ENCODE results near the gene PYY.

Gene PYY

GRCh38 chr17:43953746-43954145, at the start of gene PYY:
Gene PYY (minus strand): TSS chr17:43953940. CDS start chr17:43953483, 457 bp downstream.
- TF ChIP-seq EP300 (IDR thresholded peaks at IDR 0.05; ENCODE audit: borderline replicate concordance): no peak
- no peak for TF ChIP-seq FOXM1 (IDR thresholded peaks at IDR 0.05; ENCODE audit: borderline replicate concordance, low read depth)

- no peak for TF ChIP-seq YY1 (IDR thresholded peaks at IDR 0.05; ENCODE audit: low read depth)
Measured at GRCh38 chr17:44002141-44002848, 48.6 kb upstream of the PYY start.

- TF ChIP-seq TEAD4 (IDR thresholded peaks at IDR 0.05): no peak
- no peak for TF ChIP-seq EGR1 (IDR thresholded peaks at IDR 0.05)
- no peak for TF ChIP-seq CREB1 (IDR thresholded peaks at IDR 0.05; ENCODE audit: low read depth)
- no peak for TF ChIP-seq EP300 (IDR thresholded peaks at IDR 0.05; ENCODE audit: borderline replicate concordance)
- TF ChIP-seq RAD21 (IDR thresholded peaks at IDR 0.05; ENCODE audit: low read depth): no peak
- TF ChIP-seq ZBTB7A (IDR thresholded peaks at IDR 0.05; ENCODE audit: low read depth): no peak
- TF ChIP-seq, protein P1, sequence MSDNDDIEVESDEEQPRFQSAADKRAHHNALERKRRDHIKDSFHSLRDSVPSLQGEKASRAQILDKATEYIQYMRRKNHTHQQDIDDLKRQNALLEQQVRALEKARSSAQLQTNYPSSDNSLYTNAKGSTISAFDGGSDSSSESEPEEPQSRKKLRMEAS (IDR thresholded peaks at IDR 0.05): no peak
- no peak for TF ChIP-seq TCF12 (IDR thresholded peaks at IDR 0.05; ENCODE audit: low read depth)
- no peak for TF ChIP-seq NFIC (IDR thresholded peaks at IDR 0.05)
- no peak for TF ChIP-seq REST (IDR thresholded peaks at IDR 0.05; ENCODE audit: low read depth)
- TF ChIP-seq TAF1 (IDR thresholded peaks at IDR 0.05; ENCODE audit: low read depth): no peak
Measured at GRCh38 chr17:44001461-44001920, 47.8 kb upstream of the PYY start.

- TF ChIP-seq, protein P1 (IDR thresholded peaks at IDR 0.05): no peak
- TF ChIP-seq TCF12 (IDR thresholded peaks at IDR 0.05; ENCODE audit: low read depth) (no peak), EP300 (IDR thresholded peaks at IDR 0.05; ENCODE audit: borderline replicate concordance) (no peak), YY1 (IDR thresholded peaks at IDR 0.05; ENCODE audit: low read depth) (no peak), CREB1 (IDR thresholded peaks at IDR 0.05; ENCODE audit: low read depth) (no peak), CEBPB (IDR thresholded peaks at IDR 0.05) (no peak), FOXM1 (IDR thresholded peaks at IDR 0.05; ENCODE audit: borderline replicate concordance, low read depth) (no peak), TAF1 (IDR thresholded peaks at IDR 0.05; ENCODE audit: low read depth) (no peak), REST (IDR thresholded peaks at IDR 0.05; ENCODE audit: low read depth) (no peak), NFIC (IDR thresholded peaks at IDR 0.05) (no peak), ZBTB7A (IDR thresholded peaks at IDR 0.05; ENCODE audit: low read depth) (no peak), RAD21 (IDR thresholded peaks at IDR 0.05; ENCODE audit: low read depth) (no peak), TEAD4 (IDR thresholded peaks at IDR 0.05) (no peak), EGR1 (IDR thresholded peaks at IDR 0.05) (no peak)
- TF ChIP-seq, protein P2, sequence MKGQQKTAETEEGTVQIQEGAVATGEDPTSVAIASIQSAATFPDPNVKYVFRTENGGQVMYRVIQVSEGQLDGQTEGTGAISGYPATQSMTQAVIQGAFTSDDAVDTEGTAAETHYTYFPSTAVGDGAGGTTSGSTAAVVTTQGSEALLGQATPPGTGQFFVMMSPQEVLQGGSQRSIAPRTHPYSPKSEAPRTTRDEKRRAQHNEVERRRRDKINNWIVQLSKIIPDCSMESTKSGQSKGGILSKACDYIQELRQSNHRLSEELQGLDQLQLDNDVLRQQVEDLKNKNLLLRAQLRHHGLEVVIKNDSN (IDR thresholded peaks at IDR 0.05): no peak
Measured at GRCh38 chr17:44000871-44001460, 47.2 kb upstream of the PYY start.

- TF ChIP-seq, protein P2 (IDR thresholded peaks at IDR 0.05): no peak
- TF ChIP-seq CEBPB (IDR thresholded peaks at IDR 0.05): no peak
- no peak for TF ChIP-seq ZBTB7A (IDR thresholded peaks at IDR 0.05; ENCODE audit: low read depth)
- no peak for TF ChIP-seq TCF12 (IDR thresholded peaks at IDR 0.05; ENCODE audit: low read depth)
- TF ChIP-seq TAF1 (IDR thresholded peaks at IDR 0.05; ENCODE audit: low read depth): no peak
- TF ChIP-seq EP300 (IDR thresholded peaks at IDR 0.05; ENCODE audit: borderline replicate concordance): no peak
- no peak for TF ChIP-seq TEAD4 (IDR thresholded peaks at IDR 0.05)
- TF ChIP-seq, protein P1 (IDR thresholded peaks at IDR 0.05): no peak
- TF ChIP-seq FOXM1 (IDR thresholded peaks at IDR 0.05; ENCODE audit: borderline replicate concordance, low read depth): no peak
- no peak for TF ChIP-seq REST (IDR thresholded peaks at IDR 0.05; ENCODE audit: low read depth)
- no peak for TF ChIP-seq CREB1 (IDR thresholded peaks at IDR 0.05; ENCODE audit: low read depth)
- TF ChIP-seq NFIC (IDR thresholded peaks at IDR 0.05): no peak
- TF ChIP-seq YY1 (IDR thresholded peaks at IDR 0.05; ENCODE audit: low read depth): no peak
- no peak for TF ChIP-seq EGR1 (IDR thresholded peaks at IDR 0.05)
- TF ChIP-seq RAD21 (IDR thresholded peaks at IDR 0.05; ENCODE audit: low read depth): no peak
Measured at GRCh38 chr17:44000141-44000860, 46.6 kb upstream of the PYY start.

Data from Ishikawa (cell line).